ENCODE measurements around the gene SYN1.

Gene SYN1

DNA sequence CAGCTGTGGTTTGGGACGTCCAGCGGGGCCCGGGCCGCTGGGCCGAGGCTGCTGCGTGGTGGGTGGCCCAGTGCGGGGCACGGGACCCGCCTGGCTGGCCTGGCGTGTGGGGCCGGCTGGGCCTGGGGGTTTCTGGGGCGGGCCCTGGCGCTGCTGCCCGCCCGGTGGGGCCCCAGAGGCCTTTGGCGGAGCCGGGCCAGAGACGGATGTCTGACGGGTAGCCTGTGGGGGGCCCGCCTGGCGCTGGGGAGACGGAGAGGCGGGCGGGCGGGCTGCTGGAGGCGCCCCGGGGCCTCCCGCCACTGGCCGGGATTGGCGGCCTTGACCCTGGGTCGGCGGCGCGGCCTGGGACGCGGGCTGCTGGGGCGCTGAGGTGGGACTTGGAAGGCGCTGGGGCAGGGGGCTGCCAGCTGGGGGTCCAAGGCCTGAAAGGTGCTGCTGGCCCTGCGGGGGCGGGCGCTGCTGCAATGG lies 45.5 kb downstream of the SYN1 start:
- no peak for DNase-seq (ENCODE audit: low read depth in 4 of 4, low spot score in 1 of 4)

DNA sequence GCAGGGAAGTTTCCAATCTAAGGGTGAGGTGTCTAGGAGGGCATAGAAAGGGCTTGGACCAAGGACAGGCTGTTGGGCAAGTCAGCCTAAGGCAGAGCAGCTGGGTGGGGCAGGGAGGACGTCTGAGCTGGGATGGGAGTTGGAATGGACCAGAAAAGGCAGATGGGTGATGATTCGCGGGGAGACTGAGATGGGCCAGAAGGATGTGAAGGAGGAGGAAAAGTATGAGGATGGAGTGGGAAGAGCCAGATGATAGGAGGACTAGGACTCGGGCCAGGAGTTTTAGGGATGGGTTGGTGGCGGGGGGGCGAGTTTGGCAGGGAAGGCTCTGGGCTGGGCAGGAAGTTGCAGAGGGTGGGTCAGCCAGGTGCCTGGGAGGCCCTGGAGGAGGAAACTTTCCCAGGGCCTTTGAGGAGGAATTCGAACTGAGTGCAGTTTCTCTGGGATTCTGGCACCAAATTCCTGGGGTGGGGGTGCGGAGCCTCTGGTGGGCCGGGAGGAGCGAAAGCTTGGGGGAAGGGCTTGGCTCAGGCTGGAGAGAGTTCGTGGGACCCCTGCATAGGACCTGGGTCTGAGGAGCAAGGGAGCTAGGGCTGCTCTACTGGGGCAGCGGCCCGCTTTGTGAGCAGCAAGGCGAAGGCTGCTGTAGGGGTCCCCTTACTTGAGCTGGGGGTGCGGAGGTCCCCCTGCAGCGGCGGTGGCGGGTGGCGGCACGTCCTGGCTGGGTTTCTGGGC lies 46.1 kb downstream of the SYN1 start:
- no peak for DNase-seq (ENCODE audit: low read depth in 4 of 4, low spot score in 1 of 4)

DNA sequence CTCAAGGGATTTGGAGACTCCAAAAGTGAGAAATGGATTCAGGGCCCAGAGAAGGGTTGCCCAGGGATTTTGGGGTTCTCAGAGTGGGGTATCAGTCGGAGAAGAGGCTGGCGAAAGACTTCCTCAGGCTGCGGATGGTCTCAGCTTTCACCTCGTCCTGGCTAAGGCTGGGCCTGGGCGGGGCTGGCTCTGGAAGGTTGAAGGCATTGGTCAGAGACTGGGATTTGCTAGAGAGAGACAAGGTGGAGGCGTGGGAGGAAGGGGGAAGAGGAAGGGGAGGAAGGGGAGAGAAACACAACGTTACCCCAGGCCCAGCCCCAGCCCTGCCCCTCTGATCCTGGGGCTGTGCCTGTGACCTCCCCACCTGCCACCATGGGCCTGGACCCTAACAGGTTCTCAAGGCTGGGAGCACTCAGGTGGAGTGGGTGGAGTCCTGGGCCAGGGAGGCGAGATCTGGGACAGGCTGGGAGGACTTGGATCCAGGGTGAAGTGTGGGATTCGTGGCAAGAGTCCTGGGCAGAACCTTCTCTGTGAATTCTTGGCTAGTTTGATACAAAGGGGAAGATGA lies 46.8 kb downstream of the SYN1 start:
- no peak for DNase-seq (ENCODE audit: low read depth in 4 of 4, low spot score in 1 of 4)

DNA sequence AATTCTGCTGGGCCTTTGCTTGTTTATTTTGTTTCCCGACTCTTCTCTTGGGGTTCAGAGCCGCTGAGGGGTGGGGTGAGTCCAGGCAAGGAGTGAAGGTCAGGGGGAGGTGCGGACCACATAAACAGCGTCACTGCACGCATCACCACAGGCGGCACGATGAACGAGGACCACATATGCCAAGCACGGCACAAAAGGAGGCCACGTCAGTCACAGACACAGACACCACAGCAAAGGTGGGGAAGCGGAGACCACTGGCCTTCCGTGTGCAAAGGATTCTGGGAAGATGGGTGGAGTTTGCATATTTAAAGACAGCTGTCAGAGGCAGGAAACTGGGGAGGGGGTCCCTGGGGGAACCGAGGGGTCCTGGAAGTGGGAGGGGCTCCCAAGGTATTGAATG lies 47.8 kb downstream of the SYN1 start:
- DNase-seq (ENCODE audit: low read depth in 4 of 4, low spot score in 1 of 4): no peak

DNA sequence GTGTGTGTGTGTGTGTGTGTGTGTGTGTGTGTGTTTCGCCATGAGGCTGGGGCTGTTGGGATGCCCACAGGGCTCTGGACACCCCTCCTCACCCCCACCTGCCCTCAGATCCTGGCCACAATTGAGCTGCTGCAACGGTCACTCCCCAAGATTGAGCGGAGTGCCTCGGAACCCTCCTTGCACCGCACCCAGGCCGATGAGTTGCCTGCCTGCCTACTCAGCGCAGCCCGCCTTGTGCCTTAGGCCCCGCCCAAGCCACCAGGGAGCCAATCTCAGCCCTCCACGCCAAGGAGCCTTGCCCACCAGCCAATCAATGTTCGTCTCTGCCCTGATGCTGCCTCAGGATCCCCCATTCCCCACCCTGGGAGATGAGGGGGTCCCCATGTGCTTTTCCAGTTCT lies 48.4 kb downstream of the SYN1 start:
- DNase-seq (ENCODE audit: low read depth in 4 of 4, low spot score in 1 of 4): no peak

DNA sequence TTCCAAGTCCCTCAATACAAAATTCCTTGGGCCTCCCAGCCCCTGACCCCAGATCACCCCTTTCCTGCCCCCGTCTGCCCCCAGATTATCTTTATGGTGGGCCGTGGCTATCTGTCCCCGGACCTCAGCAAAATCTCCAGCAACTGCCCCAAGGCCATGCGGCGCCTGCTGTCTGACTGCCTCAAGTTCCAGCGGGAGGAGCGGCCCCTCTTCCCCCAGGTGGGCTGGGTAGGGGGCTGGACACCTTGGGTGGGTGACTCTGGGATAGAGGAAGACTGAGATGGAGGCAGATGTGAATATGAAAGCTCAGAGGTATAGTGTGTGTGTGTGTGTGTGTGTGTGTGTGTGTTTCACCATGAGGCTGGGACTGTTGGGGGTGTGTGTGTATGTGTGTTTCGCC lies 48.9 kb downstream of the SYN1 start:
- DNase-seq (ENCODE audit: low read depth in 4 of 4, low spot score in 1 of 4): no peak

DNA sequence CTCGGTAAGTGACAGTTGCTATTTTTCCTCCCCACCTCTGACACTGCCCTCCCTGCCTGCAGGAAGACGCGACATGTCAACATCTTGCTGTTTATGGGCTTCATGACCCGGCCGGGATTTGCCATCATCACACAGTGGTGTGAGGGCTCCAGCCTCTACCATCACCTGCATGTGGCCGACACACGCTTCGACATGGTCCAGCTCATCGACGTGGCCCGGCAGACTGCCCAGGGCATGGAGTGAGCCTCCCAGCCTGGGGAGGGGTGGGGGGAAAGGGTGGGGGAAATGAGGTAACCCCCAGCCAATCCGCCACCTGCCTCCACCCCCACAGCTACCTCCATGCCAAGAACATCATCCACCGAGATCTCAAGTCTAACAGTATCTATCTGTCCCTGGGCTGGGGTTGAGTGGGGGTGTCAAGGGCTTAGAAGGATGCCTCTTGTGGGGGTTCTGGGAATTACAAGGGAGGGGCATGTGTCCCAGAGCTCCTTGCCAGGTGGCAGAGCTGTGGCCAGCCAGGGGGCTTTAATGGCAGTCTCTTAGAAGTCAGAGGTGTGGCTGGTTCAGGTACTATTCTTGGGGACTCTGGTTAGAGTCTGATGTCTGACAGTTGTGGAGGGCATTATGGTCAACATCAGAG lies 50.9 kb downstream of the SYN1 start:
- DNase-seq (ENCODE audit: low read depth in 4 of 4, low spot score in 1 of 4): peak in 1 of 4 experiments; percentile 18

DNA sequence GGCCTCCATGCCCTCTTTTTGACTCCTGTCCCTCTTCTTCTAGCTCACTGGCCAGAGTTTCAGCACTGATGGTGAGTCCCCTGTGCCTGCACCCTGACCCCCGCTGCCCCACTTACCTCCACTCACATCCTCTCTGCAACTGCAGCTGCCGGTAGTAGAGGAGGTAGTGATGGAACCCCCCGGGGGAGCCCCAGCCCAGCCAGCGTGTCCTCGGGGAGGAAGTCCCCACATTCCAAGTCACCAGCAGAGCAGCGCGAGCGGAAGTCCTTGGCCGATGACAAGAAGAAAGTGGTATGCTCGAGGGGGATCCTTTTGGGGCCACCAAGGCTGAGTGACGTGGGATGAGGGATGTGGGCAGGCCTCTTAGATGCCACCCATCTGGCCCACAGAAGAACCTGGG lies 52.8 kb downstream of the SYN1 start:
- DNase-seq (ENCODE audit: low read depth in 4 of 4, low spot score in 1 of 4): no peak

DNA sequence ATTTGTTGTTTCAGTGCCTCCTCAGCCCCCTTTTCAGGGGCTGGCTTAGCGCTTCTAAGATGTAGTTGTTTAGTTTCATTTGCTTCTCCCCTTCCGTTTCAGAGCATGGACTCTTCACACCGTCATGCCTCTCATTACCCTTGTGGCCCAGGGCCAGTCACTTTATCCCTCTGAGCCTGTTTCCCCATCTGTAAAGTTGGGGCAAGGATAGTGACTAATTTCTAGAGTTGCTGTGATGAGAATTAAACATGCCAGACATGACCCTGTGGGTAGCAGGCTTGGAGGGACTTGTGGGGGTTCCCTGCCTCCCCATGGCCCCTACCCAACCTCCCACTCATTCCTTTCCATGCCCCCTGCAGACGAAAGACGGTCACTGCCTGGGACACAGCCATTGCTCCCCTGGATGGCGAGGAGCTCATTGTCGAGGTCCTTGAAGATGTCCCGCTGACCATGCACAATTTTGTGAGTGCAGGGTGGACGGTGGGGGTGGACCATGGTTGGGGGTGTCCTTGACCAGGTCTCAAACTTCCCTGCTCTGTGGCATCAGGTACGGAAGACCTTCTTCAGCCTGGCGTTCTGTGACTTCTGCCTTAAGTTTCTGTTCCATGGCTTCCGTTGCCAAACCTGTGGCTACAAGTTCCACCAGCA lies 55.1 kb downstream of the SYN1 start:
- DNase-seq (ENCODE audit: low read depth in 4 of 4, low spot score in 1 of 4): no peak

DNA sequence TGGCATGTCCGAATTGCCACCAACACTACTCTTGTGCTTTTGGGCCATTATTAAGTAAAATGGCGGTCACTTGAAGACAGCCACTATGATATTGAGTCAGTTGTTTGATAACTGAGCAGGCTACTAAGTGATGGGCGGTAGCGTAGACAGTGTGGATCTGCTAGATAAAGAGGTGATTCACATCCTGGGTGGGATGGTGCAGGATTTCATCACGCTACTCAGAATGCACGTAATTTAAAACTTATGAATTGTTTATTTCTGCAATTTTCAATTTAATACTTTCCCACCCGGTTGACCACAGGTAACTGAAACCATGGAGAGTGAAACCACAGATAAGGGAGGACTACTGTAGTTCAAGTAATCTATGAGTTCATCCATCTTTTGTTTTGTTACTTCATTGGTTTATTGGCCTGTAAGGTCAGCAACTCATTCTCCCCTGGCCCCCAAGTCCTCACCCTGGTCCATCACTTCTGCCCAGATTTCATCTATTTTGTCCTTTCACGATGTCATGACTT lies 55.8 kb downstream of the SYN1 start:
- no peak for DNase-seq (ENCODE audit: low read depth in 4 of 4, low spot score in 1 of 4)

DNA sequence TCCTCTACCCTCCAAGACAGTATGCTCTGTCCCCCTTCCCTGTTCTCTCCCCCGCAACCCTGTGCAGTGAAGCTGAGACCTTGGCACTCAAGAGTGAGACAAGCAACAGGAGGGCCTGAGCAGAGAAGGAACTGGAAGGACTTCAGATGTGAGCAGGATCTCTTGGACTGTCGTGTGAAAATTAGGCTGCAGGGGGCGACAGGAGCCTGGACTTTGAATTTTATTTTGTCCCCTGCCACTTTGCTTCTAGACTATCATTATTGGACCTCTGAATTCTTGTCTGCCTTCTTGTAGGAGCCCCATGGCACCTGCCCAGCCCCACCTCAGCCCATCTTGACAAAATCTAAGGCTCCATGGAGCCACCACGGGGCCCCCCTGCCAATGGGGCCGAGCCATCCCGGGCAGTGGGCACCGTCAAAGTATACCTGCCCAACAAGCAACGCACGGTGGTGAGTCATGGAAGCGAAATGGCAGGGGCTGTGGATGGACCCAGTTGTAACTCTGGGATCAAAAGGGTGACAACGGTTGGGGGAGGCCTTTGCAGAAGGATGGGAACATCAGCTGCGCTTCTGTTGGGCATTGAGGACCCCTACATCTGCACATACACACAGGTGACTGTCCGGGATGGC lies 56.9 kb downstream of the SYN1 start:
- DNase-seq (ENCODE audit: low read depth in 4 of 4, low spot score in 1 of 4): no peak

DNA sequence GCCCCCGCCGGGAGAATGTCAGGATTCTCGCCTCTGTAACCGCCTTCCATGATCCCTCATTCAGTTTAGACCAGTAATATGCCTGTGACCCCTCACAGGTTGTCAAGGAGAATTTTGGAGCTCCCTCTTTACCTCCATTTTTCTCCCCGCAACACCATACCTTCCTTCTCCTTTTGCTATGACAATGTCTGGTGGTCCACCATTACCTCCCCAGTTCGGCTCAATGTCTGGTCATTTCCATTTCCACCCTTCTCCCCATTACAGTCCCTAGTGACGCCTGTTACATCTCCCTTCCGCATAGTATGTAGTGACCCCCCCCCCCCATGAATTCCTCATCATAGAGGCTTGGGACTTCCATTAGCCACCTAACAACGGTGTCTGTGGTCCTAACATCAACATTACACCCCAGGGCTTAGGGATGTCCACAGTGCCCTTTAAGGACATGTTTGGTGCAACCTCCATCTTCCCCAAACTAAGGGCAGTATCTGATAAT lies 58.0 kb downstream of the SYN1 start:
- DNase-seq (ENCODE audit: low read depth in 4 of 4, low spot score in 1 of 4): no peak

DNA sequence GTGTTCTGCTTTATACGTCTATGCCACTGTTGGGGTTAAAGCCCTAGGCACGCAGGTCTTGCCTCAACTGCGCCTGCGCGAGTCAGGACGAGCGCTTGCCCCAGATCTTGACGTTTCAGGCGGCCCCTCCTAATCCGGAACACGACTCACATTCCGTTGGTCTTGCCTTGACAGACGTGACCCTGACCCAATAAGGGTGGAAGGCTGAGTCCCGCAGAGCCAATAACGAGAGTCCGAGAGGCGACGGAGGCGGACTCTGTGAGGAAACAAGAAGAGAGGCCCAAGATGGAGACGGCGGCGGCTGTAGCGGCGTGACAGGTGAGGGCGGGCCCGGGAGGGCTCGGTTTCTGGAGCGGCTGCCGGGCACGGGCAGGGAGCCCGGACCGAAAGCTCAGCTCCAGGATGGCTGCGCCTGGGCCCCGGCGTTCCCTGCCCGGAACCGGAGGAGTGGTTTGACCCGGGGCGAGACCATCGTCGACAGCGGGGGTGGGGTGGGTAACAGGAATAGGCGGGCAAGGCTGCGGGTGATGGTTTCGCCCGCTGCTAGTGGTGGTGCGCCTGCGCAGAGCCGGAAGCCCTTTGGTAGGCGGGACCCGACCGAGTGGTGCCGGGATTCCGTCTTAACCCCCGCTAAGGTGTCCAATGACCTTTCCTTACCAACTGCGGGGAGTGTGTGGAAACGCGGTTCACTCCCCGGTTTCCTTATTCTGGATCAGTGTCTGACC lies 58.6 kb downstream of the SYN1 start, which contains the start of gene ARAF:
Gene ARAF, plus strand, starts transcription at position 272 of the 725 bp plus-strand sequence. CDS start 1,763 bp downstream, outside the sequence.
- DNase-seq (ENCODE audit: low read depth in 4 of 4, low spot score in 1 of 4): peak; percentile 73 to 91 (median 84)

DNA sequence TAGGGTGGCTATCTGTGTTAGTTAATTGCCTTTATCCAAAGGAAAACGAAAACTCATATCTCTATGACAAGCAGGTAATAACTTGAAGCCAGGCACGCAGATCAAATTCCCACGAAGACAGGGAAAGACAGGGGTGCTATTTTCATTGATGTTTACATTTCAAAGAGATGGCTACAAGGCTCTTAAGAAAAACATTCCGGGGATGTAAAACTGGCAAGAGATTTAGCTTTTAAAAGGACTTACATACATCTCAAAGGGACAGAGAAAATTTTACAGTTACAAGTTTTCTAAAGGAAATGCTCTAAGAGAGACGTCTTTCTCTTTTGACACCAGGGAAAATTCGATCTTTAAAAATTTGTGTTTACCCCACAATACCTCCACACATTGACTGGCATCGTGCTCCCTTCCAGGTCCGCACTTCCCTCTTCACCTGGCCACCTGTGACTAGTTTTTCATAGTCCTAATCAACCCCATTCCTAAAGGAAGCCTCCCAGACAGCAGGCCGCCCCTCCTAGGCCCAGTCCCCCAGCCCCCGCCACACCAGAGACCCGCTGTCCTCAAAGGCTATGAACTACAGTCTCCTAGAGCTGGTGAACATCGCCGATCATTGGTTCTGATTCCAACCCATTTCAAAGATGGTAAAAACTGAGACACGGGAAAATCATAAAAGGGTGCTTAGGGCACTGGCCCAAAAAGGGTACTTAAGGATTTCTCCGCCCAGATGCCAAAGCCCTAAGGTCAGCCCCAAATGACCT lies 59.3 kb downstream of the SYN1 start:
- DNase-seq (ENCODE audit: low read depth in 4 of 4, low spot score in 1 of 4): no peak

DNA sequence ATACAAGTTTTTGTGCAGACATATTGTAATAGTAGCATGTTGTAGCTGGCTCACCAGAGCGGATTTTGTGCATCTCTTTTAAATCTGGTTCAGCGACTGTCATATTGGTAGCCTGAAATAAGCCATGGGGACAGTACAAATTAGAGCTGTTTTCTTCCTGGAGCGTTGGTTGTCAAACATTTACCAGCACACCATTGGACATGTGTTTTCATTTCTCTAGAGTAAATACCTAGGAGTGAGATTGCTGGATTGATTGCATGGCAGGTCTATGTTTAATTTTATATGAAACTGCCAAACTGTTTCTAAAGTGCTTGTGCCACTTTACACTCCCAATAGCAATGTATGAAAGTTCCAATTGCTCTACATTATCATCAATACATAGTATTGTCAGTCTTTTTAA lies 61.2 kb downstream of the SYN1 start:
- DNase-seq (ENCODE audit: low read depth in 4 of 4, low spot score in 1 of 4): no peak

DNA sequence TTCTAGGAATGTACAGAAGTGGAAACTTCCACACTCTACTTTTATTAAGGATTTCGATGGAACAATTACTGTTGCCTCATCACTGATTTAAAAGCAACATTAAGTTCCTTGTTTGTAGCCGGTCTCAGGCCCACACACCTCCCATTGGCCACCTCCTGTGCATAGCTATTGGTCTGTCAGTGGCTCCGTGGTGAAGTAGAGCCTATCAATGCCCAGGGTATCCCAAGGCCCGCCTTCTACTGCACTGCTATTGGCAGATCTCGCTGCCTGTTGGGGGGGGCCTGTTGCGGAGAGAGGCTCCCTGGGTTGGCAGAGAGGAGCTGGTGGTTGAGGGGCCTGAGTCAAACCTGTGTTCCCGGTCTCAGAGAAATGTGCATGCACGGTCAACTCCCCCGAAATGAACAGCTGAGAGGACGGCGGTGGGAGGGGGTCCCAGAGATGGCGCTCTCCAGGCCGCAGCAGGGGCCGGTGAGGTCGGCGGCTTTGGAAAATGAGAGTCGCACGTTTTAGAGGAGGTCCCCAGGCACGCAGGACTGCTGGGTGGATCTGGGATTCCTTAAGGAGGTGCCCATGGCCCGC lies 63.5 kb downstream of the SYN1 start:
- DNase-seq (ENCODE audit: low read depth in 4 of 4, low spot score in 1 of 4): peak; percentile 47 to 74 (median 56)

DNA sequence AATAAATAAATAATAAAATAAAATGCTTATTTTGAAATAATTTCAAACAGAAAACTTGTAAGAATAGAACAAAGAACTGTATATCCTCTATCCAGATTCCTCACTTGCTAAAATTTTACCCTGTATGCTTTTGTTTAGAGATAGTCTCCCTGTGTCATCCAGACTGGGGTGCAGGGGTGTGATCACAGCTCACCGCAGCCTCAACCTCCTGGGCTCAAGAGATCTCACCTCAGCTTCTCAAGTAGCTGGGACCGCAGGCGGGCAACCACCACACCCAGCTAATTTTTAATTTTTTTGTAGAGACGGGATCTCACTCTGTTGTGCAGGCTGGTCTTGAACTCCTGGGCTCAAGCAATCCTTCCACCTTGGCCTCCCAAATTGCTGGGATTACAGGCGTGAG lies 76.2 kb downstream of the SYN1 start:
- DNase-seq (ENCODE audit: low read depth in 4 of 4, low spot score in 1 of 4): no peak

DNA sequence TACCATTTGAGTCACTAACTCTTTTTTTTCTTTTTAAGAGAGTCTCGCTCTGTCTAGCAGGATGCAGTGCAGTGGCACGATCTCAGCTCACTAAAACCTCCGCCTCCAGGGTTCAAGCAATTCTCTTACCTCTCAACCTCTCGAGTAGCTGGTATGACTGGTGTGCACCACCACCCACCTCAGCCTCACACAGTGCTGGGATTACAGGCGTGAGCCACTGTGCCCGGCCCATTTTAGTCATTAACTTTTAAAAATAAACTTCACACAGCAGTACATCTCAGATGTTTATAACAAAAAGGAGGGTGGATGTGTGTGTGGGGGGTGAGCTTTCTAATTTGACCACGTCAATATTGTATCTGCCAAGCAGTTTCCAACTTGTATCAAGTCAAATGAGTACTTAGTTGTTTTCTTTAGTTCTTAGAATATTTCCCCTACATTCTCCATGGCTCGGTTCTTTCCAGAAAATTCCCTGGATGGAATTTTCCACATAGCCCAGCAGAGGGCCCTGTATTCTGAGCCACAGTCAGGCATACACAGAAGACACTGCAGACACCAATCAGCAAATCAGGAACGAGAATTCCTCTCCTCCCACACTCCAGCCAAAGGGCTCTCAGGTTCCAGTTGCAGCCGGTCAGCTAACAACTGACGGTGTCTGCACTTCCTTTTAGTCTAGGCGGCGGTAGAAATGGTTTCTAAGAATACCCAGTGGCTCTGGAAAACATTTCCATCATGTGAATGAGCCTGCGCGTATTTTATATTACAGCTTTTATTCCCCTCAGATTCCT lies 78.7 kb downstream of the SYN1 start:
- no peak for DNase-seq (ENCODE audit: low read depth in 4 of 4, low spot score in 1 of 4)

Data from stimulated activated CD4-positive, alpha-beta T cell treated with anti-CD3 and anti-CD28 coated beads, Interleukin-1b, Interleukin-23, amount 100 ng/mL, for 24 hours (primary cell).